Measurements from ENCODE around the gene TRIAP1. TPM values are rescaled to one million over a fixed set of nuclear protein-coding genes. Genes with fewer than 3 reads are reported as not detected.

Gene TRIAP1
- polyA plus RNA-seq, 1 donor (not counting 4 experiments of a cell fraction or from before 2014, with no cell fraction given) = 71.1 TPM

- Histone ChIP-seq H3K36me3 (ENCODE audit: control insufficient read depth in 2 of 2, extremely low read depth in 1 of 2, insufficient read depth in 2 of 2, low read length in 2 of 2) (no peaks in the 10 kb centered on the region), H4K20me1 (ENCODE audit: control insufficient read depth, extremely low read depth, insufficient read depth, low read length) (peaks cover 8% of the 10 kb centered on the region), H3K79me2 (ENCODE audit: control insufficient read depth, insufficient read depth, low read length) (peaks cover 42% of the 10 kb centered on the region), H3K9me1 (ENCODE audit: control insufficient read depth, extremely low read depth, insufficient read depth, low read length) (no peaks in the 10 kb centered on the region), H2AFZ (ENCODE audit: control insufficient read depth, low read length) (no peak overlapping the region), H3K27ac (ENCODE audit: control insufficient read depth, insufficient read depth, low read length) (no peak overlapping the region), H3K9ac (ENCODE audit: control insufficient read depth, extremely low read depth, insufficient read depth, low read length) (no peak overlapping the region), H3K4me3 (ENCODE audit: control insufficient read depth in 2 of 3, extremely low read depth in 1 of 3, insufficient read depth in 2 of 3, low read depth in 1 of 3, low read length in 3 of 3) (no peak overlapping the region), H3K4me1 (ENCODE audit: control insufficient read depth, extremely low read depth, insufficient read depth, low read length) (peaks cover 29% of the 10 kb centered on the region), H3K4me2 (ENCODE audit: control insufficient read depth, extremely low read depth, insufficient read depth, low read depth, low read length) (no peak overlapping the region), H3K9me3 (ENCODE audit: control insufficient read depth, low read depth, low read length) (no peaks in the 10 kb centered on the region), H3K27me3 (ENCODE audit: control insufficient read depth, extremely low read depth, insufficient read depth, low read length) (no peaks in the 10 kb centered on the region)
- TF ChIP-seq CTCF (optimal IDR thresholded peaks at IDR 0.05 in 1 of 3, IDR thresholded peaks at IDR 0.05 in 1 of 3, conservative IDR thresholded peaks at IDR 0.05 in 1 of 3; ENCODE audit: extremely low read depth in 1 of 3, insufficient read depth in 2 of 3, low read length in 3 of 3) (no peak), EZH2 (IDR thresholded peaks at IDR 0.05; ENCODE audit: low read length) (no peak)
- DNase-seq (ENCODE audit: low read depth, low spot score) (no peak), FAIRE-seq (no peak)
- dilution Hi-C loops (cut with MboI; ENCODE audit: extremely low pct_ligation_motif_present, low sequenced_read_pairs) = no loop called here
These were observed 26.3 kb upstream of the TRIAP1 start for GRCh38 chr12:120472521-120472920.

- Histone ChIP-seq H3K79me2 (ENCODE audit: control insufficient read depth, insufficient read depth, low read length) (peaks cover 62% of the 10 kb centered on the region), H3K4me3 (ENCODE audit: control insufficient read depth in 2 of 3, extremely low read depth in 1 of 3, insufficient read depth in 2 of 3, low read depth in 1 of 3, low read length in 3 of 3) (peak overlapping the region; percentile 77 to 97 (median 91)), H3K27ac (ENCODE audit: control insufficient read depth, insufficient read depth, low read length) (peak overlapping the region; percentile 76), H3K9ac (ENCODE audit: control insufficient read depth, extremely low read depth, insufficient read depth, low read length) (peak overlapping the region; percentile 87), H3K4me2 (ENCODE audit: control insufficient read depth, extremely low read depth, insufficient read depth, low read depth, low read length) (peak overlapping the region; percentile 99), H3K4me1 (ENCODE audit: control insufficient read depth, extremely low read depth, insufficient read depth, low read length) (peaks cover 28% of the 10 kb centered on the region), H4K20me1 (ENCODE audit: control insufficient read depth, extremely low read depth, insufficient read depth, low read length) (peaks cover 11% of the 10 kb centered on the region), H3K36me3 (ENCODE audit: control insufficient read depth in 2 of 2, extremely low read depth in 1 of 2, insufficient read depth in 2 of 2, low read length in 2 of 2) (peaks cover 0 to 8% of the 10 kb centered on the region in 2 experiments), H2AFZ (ENCODE audit: control insufficient read depth, low read length) (peak overlapping the region; percentile 90), H3K9me3 (ENCODE audit: control insufficient read depth, low read depth, low read length) (no peaks in the 10 kb centered on the region), H3K9me1 (ENCODE audit: control insufficient read depth, extremely low read depth, insufficient read depth, low read length) (no peaks in the 10 kb centered on the region), H3K27me3 (ENCODE audit: control insufficient read depth, extremely low read depth, insufficient read depth, low read length) (no peaks in the 10 kb centered on the region)
- no peak for DNase-seq (ENCODE audit: low read depth, low spot score)
- no peak for FAIRE-seq
- dilution Hi-C loops (cut with MboI; ENCODE audit: extremely low pct_ligation_motif_present, low sequenced_read_pairs) = no loop called here
- no peak for TF ChIP-seq CTCF (optimal IDR thresholded peaks at IDR 0.05 in 1 of 3, IDR thresholded peaks at IDR 0.05 in 1 of 3, conservative IDR thresholded peaks at IDR 0.05 in 1 of 3; ENCODE audit: extremely low read depth in 1 of 3, insufficient read depth in 2 of 3, low read length in 3 of 3)
- TF ChIP-seq EZH2 (IDR thresholded peaks at IDR 0.05; ENCODE audit: low read length) = no peak
These were observed 24.1 kb upstream of the TRIAP1 start for GRCh38 chr12:120470150-120470784.
